Uterus (tissue), 2 donors: ENCODE results near the gene SDK2.

Source experiments
- POLR2A ChIP-seq, 2 donors: fragments of 450-650 bp; IDR thresholded peaks; one replicate each; pipeline ENCODE4 v1.6.1; 2016; ENCODE audit warnings: antibody characterized with exemption in 2 of 2, mild to moderate bottlenecking in 1 of 2, moderate library complexity in 1 of 2
- TF ChIP-seq, protein P1 (sequence below), 4 experiments: fragments of 200-600 bp in 2 of 4; fragments of 450-650 bp in 2 of 4; sonication (generic) in 2 of 4; IDR thresholded peaks; one replicate each; pipeline ENCODE4 v1.5.1; 2016 to 2019; ENCODE audit warnings: antibody characterized with exemption in 4 of 4, mild to moderate bottlenecking in 2 of 4, moderate library complexity in 1 of 4

GRCh38 chr17:73465953-73466230 lies 178.4 kb downstream of the SDK2 start:
- TF ChIP-seq, protein P1, sequence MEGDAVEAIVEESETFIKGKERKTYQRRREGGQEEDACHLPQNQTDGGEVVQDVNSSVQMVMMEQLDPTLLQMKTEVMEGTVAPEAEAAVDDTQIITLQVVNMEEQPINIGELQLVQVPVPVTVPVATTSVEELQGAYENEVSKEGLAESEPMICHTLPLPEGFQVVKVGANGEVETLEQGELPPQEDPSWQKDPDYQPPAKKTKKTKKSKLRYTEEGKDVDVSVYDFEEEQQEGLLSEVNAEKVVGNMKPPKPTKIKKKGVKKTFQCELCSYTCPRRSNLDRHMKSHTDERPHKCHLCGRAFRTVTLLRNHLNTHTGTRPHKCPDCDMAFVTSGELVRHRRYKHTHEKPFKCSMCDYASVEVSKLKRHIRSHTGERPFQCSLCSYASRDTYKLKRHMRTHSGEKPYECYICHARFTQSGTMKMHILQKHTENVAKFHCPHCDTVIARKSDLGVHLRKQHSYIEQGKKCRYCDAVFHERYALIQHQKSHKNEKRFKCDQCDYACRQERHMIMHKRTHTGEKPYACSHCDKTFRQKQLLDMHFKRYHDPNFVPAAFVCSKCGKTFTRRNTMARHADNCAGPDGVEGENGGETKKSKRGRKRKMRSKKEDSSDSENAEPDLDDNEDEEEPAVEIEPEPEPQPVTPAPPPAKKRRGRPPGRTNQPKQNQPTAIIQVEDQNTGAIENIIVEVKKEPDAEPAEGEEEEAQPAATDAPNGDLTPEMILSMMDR (IDR thresholded peaks at IDR 0.05) = no peak
- TF ChIP-seq POLR2A (IDR thresholded peaks at IDR 0.05) = no peak
